ENCODE measurements around the gene CTSD.

The CTSD gene

DNA sequence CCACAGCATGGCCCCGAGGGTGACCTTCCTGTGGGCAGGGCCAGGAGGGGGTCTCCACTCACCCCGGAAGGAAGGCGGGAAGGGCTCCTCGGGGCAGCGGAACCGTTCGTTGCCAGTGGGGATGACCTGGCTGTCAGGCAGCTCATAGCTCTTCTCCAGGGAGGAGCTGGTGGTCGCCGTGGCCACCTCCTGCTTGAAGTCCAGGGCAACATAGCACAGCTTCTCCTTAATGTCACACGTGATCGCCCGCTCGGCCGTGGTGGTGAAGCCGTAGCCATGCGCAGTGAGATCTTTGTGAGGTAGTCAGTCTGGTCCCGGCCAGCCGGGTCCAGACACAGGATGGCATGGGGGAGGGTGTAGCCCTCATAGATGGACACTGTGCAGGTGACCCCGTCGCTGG, 39.5 kb upstream of the CTSD start:
- Histone ChIP-seq H3K9me3 (ENCODE audit: insufficient read depth, low read length) (no peaks in the 10 kb centered on the region), H3K9ac (ENCODE audit: low read length) (no peak overlapping the region), H3K4me3 (ENCODE audit: insufficient read depth, low read length, poor library complexity, severe bottlenecking) (no peak overlapping the region), H3K9me2 (replicated peaks; ENCODE audit: insufficient read depth, low read length) (no peaks in the 10 kb centered on the region), H3K79me2 (ENCODE audit: insufficient read depth, low read length) (no peaks in the 10 kb centered on the region), H3K36me3 (ENCODE audit: low read length) (no peaks in the 10 kb centered on the region), H2AFZ (ENCODE audit: low read depth, low read length, severe bottlenecking) (no peak overlapping the region), H3K27me3 (ENCODE audit: low read length) (no peaks in the 10 kb centered on the region), H4K20me1 (ENCODE audit: low read depth, low read length) (no peaks in the 10 kb centered on the region), H3K27ac (ENCODE audit: low read depth, low read length) (no peak overlapping the region), H3F3A (ENCODE audit: insufficient read depth) (no peaks in the 10 kb centered on the region), H3K4me2 (ENCODE audit: low read depth, low read length, poor library complexity, severe bottlenecking) (no peak overlapping the region)
- no peak for TF ChIP-seq EZH2phosphoT487 (conservative IDR thresholded peaks at IDR 0.05; ENCODE audit: low read length)
- TF ChIP-seq, protein P1, sequence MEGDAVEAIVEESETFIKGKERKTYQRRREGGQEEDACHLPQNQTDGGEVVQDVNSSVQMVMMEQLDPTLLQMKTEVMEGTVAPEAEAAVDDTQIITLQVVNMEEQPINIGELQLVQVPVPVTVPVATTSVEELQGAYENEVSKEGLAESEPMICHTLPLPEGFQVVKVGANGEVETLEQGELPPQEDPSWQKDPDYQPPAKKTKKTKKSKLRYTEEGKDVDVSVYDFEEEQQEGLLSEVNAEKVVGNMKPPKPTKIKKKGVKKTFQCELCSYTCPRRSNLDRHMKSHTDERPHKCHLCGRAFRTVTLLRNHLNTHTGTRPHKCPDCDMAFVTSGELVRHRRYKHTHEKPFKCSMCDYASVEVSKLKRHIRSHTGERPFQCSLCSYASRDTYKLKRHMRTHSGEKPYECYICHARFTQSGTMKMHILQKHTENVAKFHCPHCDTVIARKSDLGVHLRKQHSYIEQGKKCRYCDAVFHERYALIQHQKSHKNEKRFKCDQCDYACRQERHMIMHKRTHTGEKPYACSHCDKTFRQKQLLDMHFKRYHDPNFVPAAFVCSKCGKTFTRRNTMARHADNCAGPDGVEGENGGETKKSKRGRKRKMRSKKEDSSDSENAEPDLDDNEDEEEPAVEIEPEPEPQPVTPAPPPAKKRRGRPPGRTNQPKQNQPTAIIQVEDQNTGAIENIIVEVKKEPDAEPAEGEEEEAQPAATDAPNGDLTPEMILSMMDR (IDR thresholded peaks at IDR 0.05; ENCODE audit: insufficient read depth, low read length, poor library complexity, severe bottlenecking), result no peak

DNA sequence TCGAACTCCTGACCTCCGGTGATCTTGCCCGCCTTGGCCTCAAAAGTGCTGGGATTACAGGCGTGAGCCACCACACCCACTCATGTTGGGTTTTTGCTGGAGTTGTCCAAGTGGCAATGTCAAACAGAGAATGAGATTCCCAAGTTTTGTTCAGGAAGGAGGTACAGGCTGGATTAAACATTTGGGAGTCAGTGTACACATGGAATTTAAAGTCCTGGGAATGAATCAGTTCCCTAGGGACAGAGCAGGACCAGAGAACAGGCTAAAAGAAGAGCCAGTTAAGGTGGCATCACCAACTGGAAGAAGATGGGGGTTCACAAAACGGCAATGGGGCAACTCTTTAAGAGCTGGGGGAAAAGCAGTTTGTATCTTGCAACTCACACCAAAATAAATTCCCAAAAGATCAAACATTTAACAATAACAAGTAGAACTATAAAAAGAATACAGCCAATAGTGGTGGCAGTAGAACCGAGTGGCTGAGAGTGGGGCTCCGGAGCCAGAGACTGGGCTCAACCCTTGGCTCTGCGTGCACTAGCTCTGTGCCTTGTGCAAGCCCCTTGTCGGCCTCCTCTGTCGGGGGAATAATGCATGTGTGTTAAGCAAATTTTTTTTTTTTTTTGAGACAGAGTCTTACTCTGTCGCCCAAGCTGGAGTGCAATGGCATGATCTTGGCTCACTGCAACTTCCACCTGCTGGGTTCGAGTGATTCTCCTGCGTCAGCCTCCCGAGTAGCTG, 33.8 kb upstream of the CTSD start:
- no peak overlapping the region for H3K9ac ChIP-seq (ENCODE audit: low read length)
- H3K4me2 ChIP-seq (ENCODE audit: low read depth, low read length, poor library complexity, severe bottlenecking), result no peak overlapping the region
- no peaks in the 10 kb centered on the region for H3F3A ChIP-seq (ENCODE audit: insufficient read depth)
- H3K9me3 ChIP-seq (ENCODE audit: insufficient read depth, low read length), result no peaks in the 10 kb centered on the region
- no peak overlapping the region for H3K4me3 ChIP-seq (ENCODE audit: insufficient read depth, low read length, poor library complexity, severe bottlenecking)
- H3K9me2 ChIP-seq (replicated peaks; ENCODE audit: insufficient read depth, low read length), result no peaks in the 10 kb centered on the region
- H2AFZ ChIP-seq (ENCODE audit: low read depth, low read length, severe bottlenecking), result no peak overlapping the region
- peaks cover 5% of the 10 kb centered on the region; the same call in 1 of the 2 replicates for H4K20me1 ChIP-seq (ENCODE audit: low read depth, low read length)
- no peaks in the 10 kb centered on the region for H3K36me3 ChIP-seq (ENCODE audit: low read length)
- no peak overlapping the region for H3K27ac ChIP-seq (ENCODE audit: low read depth, low read length)
- no peaks in the 10 kb centered on the region for H3K79me2 ChIP-seq (ENCODE audit: insufficient read depth, low read length)
- no peaks in the 10 kb centered on the region for H3K27me3 ChIP-seq (ENCODE audit: low read length)
- TF ChIP-seq, protein P1 (IDR thresholded peaks at IDR 0.05; ENCODE audit: insufficient read depth, low read length, poor library complexity, severe bottlenecking), result no peak
- TF ChIP-seq EZH2phosphoT487 (conservative IDR thresholded peaks at IDR 0.05; ENCODE audit: low read length), result no peak

DNA sequence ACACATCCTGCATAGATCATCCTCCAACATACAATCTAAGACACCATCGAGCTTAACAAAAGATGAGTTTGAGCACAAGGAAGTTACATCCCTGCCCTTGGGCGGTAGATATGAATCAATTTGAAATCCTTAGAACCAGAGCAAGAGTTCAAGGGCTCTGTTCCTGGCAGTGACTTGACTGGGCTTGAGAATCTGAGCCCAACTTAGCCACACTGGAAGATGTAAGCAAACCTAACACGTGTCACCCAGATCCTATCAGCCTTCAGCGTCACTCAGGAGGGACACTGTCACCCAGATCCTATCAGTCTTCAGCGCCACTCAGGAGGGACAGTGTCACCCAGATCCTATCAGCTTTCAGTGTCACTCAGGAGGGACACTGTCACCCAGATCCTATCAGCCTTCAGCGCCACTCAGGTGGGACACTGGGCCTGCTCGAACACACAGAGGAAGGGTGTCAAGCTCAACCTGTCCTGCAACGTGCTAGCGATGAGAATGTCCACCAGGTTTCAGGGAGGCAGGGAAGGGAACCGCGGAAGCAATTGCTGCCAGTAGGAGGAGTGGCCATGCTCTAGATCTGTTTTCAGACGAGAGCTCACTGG, 32.8 kb upstream of the CTSD start:
- Histone ChIP-seq H3K27ac (ENCODE audit: low read depth, low read length) (no peak overlapping the region), H4K20me1 (ENCODE audit: low read depth, low read length) (peaks cover 5% of the 10 kb centered on the region; the same call in 1 of the 2 replicates), H3K4me2 (ENCODE audit: low read depth, low read length, poor library complexity, severe bottlenecking) (no peak overlapping the region), H2AFZ (ENCODE audit: low read depth, low read length, severe bottlenecking) (no peak overlapping the region), H3F3A (ENCODE audit: insufficient read depth) (no peaks in the 10 kb centered on the region), H3K27me3 (ENCODE audit: low read length) (no peaks in the 10 kb centered on the region), H3K9ac (ENCODE audit: low read length) (no peak overlapping the region), H3K36me3 (ENCODE audit: low read length) (no peaks in the 10 kb centered on the region), H3K9me3 (ENCODE audit: insufficient read depth, low read length) (no peaks in the 10 kb centered on the region), H3K9me2 (replicated peaks; ENCODE audit: insufficient read depth, low read length) (no peaks in the 10 kb centered on the region), H3K4me3 (ENCODE audit: insufficient read depth, low read length, poor library complexity, severe bottlenecking) (no peak overlapping the region), H3K79me2 (ENCODE audit: insufficient read depth, low read length) (no peaks in the 10 kb centered on the region)
- no peak for TF ChIP-seq EZH2phosphoT487 (conservative IDR thresholded peaks at IDR 0.05; ENCODE audit: low read length)
- TF ChIP-seq, protein P1 (IDR thresholded peaks at IDR 0.05; ENCODE audit: insufficient read depth, low read length, poor library complexity, severe bottlenecking), result no peak
